HG03354 (cell line): Measurements from ENCODE around the gene NDRG2.
A peak's percentile ranks its signal among the peaks of the same experiment; 100 is the strongest.

ENCODE experiments used
- ATAC-seq: cut with Tn5 transposase; IDR thresholded peaks from one replicate; pipeline ENCODE4 v1.9.1; 2021; ENCODE audit warnings: mild to moderate bottlenecking; ENCODE audit not compliant: unreplicated experiment, poor library complexity, severe bottlenecking

NDRG2 gene

GRCh38 chr14:21024585-21025370, at the start of gene NDRG2:
Gene NDRG2, minus strand, starts transcription at chr14:21025061. Its CDS starts 1,746 bp downstream, at chr14:21023315.
- no peak for ATAC-seq

DNA sequence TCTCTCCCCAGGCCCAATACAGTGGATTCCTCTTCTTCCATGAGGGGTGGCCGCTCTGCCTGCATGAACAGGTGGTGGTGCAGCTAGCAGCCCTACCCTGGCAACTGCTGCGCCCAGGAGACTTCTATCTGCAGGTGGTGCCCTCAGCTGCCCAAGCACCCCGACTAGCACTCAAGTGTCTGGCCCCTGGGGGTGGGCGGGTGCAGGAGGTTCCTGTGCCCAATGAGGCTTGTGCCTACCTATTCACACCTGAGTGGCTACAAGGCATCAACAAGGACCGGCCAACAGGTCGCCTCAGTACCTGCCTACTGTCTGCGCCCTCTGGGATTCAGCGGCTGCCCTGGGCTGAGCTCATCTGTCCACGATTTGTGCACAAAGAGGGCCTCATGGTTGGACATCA, 49.1 kb upstream of the NDRG2 start:
- ATAC-seq, result no peak

- no peak for ATAC-seq
These were observed 48.0 kb upstream of the NDRG2 start for GRCh38 chr14:21072781-21073339.

DNA sequence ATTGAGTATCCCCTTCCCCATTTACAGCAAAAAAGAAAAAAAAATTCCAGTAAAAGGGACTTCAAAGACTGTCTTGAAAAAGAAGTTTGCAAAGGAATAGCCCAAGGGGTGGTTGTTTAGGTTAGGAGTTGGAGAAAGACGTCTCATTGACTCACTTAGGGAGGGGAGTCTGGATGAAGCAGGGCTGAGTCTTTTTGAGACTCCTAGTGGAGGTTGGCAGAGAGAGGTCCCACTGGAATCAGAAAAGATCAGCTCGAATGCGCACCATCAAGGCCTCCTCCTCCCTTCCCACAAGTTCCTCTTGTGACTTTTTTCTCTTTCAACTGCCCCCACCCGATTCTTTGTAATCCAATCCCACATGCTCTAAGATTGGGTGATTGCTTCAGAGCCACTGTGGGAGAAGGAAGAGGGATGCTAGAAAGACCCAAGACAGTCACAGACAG, 47.2 kb upstream of the NDRG2 start:
- ATAC-seq, result no peak

DNA sequence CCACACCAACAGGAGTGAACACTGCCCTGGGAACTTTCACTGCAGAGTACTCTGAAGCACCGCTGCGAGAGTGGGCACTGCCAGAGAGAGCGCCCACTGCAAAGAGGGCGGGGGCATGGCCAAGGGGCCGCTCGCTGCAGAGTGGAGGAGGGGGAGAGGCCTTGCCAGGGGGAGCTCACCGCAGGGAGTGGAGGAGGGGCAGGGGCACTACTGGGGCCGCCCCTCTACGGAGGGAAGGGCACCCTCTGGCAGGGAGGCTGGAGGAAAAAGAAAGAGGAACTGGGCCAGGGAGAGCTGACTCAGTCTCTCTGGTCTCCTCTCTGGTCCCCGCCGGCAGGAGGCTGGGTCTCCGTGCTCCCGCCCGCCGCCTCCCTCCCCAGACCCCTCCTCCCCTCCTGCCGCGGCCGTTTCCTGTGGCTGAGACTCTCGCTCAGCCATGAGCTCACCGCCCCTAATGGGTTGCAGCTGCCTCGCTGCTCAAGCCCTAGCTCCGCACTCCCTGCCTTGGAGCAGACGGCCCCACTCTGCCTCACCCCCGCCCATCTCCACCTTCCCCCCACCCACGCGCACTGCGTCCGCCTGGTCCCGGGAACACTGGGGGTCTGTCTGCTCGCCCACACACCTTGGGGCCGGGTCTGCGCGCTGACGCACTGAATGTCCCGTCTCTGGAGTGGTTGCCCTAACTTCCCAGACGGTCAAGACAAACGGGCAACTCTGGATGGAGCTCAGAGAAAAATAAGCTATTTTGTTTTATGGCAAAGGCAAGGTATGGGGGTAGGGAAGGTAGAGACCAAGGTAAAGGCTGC, 46.6 kb upstream of the NDRG2 start:
- ATAC-seq, result peak; percentile 73

DNA sequence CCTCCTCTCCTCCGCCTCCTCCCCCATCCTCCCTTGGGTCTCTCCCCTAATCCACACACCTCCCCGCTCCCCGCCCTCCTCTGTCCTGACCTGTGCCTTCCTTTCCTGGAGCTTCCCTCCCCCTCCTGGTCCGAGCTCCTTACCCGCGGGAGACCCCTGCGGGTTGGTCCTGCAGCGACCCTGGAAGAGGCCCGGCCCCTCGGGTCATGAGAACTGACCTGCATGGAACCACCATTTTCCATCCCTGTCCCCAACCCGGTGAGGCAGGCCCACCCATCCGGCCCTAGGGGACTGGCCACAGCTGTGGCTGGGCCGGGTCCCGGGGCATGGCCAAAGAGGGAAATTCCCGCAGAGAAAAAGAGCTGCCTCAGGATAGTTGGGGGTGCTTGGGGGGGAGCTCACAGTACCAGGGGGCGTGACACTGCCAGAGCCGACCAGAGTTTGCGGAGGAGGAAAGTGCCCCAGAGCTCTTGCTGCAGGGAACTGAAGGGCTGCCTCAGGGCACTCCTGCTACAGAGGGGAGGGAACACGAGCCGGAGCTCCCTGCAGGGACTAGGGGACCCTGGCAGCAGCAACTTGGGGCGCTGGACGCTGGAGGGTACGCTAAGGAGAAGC, 45.9 kb upstream of the NDRG2 start:
- peak; percentile 24 for ATAC-seq

- ATAC-seq, result no peak
These were observed 45.3 kb upstream of the NDRG2 start, which contains the start of gene ARHGEF40 for GRCh38 chr14:21070083-21070609. Gene ARHGEF40, plus strand, starts transcription at chr14:21070304. Its CDS starts 93 bp downstream, at chr14:21070397.

DNA sequence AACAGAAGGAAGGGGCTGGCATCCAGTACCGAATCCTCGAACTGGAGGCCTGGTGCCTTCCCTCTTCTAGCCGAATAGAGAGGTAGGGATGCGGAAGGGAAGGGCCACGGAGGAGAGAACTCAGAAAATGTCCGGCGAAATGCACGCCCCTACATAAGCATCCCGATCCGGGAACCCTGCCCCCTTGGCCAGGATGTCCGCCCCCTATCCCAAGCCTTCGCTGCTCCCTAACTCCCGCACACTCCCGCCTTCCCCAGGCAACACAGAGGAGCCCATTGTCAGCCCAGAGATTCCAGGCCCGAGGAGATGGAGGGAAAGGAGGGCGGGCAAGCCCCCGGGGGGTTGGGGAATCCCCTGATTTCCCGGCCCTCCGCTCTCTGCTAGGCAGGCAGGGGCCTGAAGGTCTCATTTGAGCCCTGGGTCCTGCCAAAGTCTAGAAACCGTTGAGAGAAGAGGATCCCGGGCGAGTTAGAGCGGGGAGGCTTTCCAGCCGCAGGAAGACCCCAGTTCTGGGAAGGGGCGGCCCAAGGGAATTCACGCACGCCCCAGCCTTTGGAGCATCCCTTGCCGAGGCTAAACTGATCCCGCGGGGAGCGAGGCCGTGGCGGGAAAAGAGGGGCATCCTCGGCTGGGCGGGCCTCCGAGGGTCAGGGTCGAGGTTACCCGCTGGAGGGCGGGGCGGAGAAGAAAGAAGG, 44.7 kb upstream of the NDRG2 start:
- ATAC-seq, result no peak

DNA sequence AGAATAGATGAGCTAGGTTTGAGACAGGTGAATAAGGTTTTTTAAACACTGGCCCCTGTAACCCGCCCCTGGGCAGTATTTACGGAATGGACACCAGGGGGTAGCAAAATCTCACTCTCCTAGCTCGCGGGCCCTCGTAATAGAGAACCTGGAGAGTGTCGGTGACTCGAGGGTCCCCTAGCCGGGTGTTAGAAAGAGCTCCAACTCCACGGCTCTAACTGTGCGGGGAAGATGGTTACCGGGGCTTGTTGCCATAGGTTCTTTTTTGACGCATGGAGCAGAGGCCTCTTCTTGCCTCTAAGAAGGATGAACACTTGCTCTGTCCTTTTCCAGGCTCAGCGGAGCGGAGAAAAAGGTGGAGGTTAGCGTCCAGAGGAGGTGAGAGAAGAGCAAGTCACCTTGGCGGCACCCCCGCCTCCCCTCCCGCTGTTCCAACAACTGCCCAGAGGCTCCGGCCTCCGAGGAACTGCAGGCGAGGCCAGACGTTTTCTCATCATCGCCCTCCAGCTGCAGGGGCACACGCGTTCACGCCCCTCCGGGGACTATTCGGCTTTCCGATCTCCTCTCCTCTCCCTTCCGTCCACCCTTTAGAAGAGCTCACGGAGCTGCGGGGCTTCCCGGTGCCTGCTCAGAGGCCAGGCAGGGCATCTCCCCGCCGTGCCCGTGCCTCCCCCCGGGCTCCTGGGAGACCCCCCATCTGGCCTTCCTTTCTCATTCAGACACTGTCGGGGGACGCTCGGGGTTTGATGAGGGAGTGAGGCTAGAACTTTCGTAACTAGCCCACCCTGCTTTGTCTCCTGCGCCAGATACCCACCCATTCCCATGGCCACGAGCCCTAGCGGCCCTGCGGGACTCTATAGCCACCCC, 43.9 kb upstream of the NDRG2 start:
- ATAC-seq, result no peak

- no peak for ATAC-seq
These were observed 42.1 kb upstream of the NDRG2 start for GRCh38 chr14:21066882-21067502.

- no peak for ATAC-seq
These were observed 38.6 kb upstream of the NDRG2 start for GRCh38 chr14:21063479-21063878.

DNA sequence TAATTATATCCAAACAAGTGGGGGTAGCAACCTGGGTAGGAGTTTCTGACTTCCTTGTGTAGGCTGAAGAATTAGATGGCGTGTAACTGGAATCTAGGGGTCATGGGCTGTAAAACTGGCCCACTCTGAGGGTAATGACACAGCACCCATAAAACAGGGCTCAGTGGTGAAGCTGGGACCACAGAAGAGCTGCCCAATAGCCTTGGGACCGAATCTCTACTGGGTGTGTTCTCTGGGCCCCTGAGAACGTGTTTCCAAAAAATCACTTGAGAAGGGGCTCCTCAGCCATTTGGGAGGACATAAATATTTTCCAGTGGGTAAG, 36.4 kb upstream of the NDRG2 start:
- ATAC-seq, result no peak

DNA sequence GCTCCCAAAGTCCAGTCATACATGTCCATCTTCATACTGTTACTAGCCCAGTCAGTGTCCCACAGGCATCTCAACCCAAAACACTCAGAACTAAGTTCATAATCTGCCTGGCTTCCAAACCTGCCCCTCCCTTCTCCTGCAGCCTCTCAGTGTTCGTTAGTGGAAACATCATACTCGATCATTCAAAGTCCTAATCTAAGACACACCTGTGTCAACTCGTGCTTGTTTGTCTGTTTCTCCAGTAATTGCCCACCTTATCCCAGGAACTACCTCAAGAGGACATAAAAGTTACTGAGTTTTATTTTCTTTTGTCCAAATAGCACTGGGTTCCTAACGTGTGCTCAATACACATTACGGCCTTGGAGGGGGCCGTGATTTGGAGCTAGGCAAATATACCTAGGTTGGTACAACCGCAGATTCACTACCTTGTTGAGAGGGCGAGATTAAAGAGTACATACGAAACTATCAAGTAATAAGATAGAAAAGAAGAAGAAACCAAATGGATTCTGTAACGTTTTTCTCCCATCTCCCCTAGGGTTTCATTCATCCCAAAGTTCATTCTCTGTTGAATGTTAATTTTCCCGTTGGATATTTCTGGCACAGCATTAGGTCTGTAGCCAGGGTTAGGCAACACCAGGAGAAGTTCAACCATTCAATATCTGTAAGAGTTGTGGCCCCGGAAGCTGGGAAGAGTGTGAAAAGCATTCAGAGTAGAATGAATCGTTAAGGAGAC, 35.9 kb upstream of the NDRG2 start:
- no peak for ATAC-seq

GRCh38 chr14:21059842-21060613, 35.2 kb upstream of the NDRG2 start:
- no peak for ATAC-seq

DNA sequence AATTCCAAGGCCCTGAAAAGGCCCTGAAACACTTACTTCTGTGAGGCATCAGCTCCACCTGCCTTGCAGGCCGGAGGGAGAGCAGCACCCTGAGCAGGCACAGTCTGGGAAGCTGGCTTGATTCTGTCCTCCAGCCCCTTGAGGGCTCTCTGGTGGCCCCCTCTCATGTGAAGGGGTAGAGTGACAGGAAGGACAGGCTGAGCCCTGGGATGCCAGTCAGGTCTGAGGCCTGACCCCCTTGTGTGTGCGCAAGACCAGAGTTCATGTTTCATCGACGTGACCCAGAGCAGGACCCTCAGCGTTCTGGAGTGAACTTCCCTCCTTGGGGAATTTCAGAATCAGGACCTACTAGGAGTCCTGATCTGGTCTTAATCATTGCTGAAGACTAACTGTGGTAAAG, 34.0 kb upstream of the NDRG2 start:
- no peak for ATAC-seq

- ATAC-seq, result no peak
These were observed 33.2 kb upstream of the NDRG2 start, which contains the start of gene RNASE8 for GRCh38 chr14:21057803-21058675. Gene RNASE8, plus strand, starts transcription at chr14:21057822. Its CDS starts 71 bp downstream, at chr14:21057893.
